ENCODE results near the gene DNAJC5. TPM values are rescaled to one million over a fixed set of nuclear protein-coding genes. Genes with fewer than 3 reads are reported as not detected.

The DNAJC5 gene
- total RNA-seq, 4 donors from 2014 or later, result 40.6 to 59.7 (median 49.7) TPM

DNA sequence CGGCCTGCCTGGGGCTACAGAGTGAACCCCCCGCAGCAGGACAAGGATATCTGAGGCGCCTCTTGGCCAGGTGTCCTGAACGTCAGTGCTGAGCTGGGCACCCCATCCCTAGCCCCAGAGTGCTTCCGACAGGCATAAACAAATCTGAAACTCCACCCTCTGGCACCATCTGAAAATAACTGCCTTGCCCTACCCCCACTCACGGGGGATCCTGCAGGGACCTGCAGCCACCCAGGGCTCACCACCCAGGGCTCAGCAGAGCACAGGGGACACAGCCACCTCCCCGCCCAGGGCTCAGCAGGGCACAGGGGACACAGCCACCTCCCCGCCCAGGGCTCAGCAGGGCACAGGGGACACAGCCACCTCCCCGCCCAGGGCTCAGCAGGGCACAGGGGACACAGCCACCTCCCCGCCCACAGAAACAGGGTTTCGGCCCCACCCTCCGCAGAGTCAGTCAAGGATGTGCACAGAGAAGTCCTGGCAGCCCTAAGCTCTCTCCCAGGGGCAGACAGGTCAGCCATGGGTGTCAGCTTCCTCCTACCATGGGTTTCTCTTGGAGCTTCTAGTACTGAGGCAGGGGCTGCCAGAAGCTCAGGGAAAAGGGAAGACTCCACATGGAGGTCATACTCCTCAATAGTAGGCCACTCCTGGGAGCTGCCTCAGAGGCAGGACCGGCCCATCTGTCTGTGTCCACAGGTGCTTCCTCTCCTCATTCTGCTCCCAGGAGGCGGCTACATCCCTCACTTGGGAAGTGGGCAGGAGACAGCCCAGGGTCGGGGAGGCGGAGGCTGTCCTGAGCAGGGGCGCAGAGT is 56.7 kb downstream of the DNAJC5 start:
- intact Hi-C loops (cut with DNase I; ENCODE audit: low total_unique reads), result no loop called here
- DNase-seq (ENCODE audit: low spot score in 2 of 2), result no peak
- TF ChIP-seq POLR2A (IDR thresholded peaks at IDR 0.05), result no peak
- TF ChIP-seq, protein P1, sequence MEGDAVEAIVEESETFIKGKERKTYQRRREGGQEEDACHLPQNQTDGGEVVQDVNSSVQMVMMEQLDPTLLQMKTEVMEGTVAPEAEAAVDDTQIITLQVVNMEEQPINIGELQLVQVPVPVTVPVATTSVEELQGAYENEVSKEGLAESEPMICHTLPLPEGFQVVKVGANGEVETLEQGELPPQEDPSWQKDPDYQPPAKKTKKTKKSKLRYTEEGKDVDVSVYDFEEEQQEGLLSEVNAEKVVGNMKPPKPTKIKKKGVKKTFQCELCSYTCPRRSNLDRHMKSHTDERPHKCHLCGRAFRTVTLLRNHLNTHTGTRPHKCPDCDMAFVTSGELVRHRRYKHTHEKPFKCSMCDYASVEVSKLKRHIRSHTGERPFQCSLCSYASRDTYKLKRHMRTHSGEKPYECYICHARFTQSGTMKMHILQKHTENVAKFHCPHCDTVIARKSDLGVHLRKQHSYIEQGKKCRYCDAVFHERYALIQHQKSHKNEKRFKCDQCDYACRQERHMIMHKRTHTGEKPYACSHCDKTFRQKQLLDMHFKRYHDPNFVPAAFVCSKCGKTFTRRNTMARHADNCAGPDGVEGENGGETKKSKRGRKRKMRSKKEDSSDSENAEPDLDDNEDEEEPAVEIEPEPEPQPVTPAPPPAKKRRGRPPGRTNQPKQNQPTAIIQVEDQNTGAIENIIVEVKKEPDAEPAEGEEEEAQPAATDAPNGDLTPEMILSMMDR (IDR thresholded peaks at IDR 0.05), result no peak
- no peak overlapping the region for H3K4me3 ChIP-seq (ENCODE audit: low read depth, poor library complexity, severe bottlenecking)
- WGBS, 2 donors, result 62 to 64% methylated on average over 11 to 17 of the region's 17 CpGs

DNA sequence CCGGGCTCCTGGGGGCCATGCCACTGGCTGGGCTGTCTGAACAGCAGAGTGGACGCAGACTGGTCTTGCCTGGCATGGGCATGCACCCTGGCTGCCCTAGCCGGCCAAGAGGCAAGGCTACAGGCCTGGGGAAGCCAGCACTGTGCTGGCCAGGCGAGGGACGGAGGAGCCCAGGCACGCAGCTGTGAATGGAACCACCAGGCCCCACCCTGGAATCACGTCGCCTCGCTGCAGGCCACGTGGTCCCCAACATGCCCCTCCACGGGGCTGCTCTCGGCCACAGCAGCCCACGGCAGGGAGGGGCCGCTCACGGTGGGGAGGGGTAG is 57.2 kb downstream of the DNAJC5 start:
- WGBS, 2 donors, result 55 to 59% methylated on average over 8 to 14 of the region's 15 CpGs
- intact Hi-C loops (cut with DNase I; ENCODE audit: low total_unique reads), result no loop called here
- H3K4me3 ChIP-seq (ENCODE audit: low read depth, poor library complexity, severe bottlenecking), result no peak overlapping the region
- DNase-seq (ENCODE audit: low spot score in 2 of 2), result no peak
- no peak for TF ChIP-seq POLR2A (IDR thresholded peaks at IDR 0.05)
- TF ChIP-seq, protein P1 (IDR thresholded peaks at IDR 0.05), result no peak

DNA sequence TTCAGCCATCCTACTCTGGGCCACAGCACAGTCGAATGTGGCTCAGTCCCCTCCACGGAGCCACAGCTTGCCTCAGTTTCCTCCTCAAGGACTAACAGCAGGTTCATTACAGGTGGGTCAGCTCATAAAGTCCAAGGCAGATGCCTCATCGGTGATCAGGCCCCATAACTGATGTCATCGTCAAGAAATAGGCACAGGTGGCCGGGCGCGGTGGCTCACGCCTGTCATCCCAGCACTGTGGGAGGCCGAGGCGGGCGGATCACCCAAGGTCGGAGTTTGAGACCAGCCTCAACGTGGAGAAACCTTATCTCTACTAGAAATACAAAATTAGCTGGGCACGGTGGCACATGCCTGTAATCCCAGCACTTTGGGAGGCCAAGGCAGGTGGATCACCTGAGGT is 57.8 kb downstream of the DNAJC5 start:
- TF ChIP-seq, protein P1 (IDR thresholded peaks at IDR 0.05), result no peak
- no peak for TF ChIP-seq POLR2A (IDR thresholded peaks at IDR 0.05)
- DNase-seq (ENCODE audit: low spot score in 2 of 2), result no peak
- intact Hi-C loops (cut with DNase I; ENCODE audit: low total_unique reads), result no loop called here
- WGBS, 2 donors, result 72 to 84% methylated on average over 12 to 14 of the region's 14 CpGs
- no peak overlapping the region for H3K4me3 ChIP-seq (ENCODE audit: low read depth, poor library complexity, severe bottlenecking)

DNA sequence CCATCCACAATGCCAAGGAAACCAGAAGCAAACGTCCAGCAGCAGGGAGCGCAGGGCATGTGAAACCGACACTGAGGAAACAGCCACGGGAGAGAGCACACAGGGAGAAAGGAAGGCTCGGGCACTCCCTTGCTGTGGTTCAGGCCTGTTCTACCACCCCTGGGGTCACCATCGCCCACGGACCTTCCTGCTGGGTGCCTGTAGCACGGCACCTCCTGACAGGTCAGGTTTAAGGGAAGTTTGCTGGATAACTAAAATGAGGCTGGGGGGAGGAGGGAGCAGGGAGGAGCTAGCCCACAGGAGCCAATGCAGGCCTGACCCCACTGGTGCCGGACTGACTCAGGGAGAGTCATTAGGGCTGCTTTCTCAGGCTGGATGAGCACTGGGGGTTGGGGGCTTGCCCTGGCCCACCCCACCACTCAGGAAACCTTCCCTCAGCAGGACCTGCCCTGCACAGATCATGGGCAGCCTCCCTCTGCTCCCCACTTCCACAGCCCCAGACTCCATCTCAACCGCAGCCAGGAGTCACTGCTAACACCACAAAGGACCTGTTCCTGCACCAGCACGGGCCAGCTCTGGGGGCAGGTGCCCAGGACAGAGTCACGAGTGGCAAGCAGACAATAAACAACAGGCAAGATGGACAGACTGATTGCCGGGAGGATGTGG is 59.0 kb downstream of the DNAJC5 start:
- no peak for DNase-seq (ENCODE audit: low spot score in 2 of 2)
- H3K4me3 ChIP-seq (ENCODE audit: low read depth, poor library complexity, severe bottlenecking), result no peak overlapping the region
- TF ChIP-seq POLR2A (IDR thresholded peaks at IDR 0.05), result no peak
- TF ChIP-seq, protein P1 (IDR thresholded peaks at IDR 0.05), result no peak
- intact Hi-C loops (cut with DNase I; ENCODE audit: low total_unique reads), result no loop called here
- 71 to 74% methylated on average over 13 of the region's 13 CpGs for WGBS, 2 donors

DNA sequence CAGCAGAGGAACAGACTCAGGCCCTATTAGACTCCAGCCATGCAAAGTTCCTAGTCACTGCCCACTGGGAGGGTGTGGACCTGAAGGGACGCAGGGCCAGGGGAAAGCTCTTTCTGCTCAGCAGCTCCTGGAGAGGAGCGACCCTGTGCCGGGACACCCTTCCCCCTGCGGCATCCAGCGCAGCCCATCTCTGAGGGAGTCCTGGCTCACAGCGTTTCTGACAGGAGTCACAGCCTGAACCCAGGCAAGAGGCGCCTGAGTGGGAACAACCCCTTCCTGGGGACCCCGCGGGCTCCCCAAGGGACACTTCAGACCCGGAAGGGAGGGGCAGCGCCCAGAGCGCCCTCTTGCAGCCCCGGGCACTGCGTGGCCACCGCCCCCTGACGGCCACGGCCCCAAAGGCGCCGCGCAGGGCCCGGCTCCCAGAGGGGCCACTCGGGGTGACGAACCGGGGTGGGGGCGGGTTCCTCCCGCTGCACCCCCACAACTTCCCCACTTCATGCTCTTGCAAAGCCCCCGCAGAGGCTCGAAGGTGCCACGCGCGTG is 60.4 kb downstream of the DNAJC5 start:
- no peak for DNase-seq (ENCODE audit: low spot score in 2 of 2)
- peak overlapping the region; percentile 84 for H3K4me3 ChIP-seq (ENCODE audit: low read depth, poor library complexity, severe bottlenecking)
- TF ChIP-seq, protein P1 (IDR thresholded peaks at IDR 0.05), result no peak
- no peak for TF ChIP-seq POLR2A (IDR thresholded peaks at IDR 0.05)
- intact Hi-C loops (cut with DNase I; ENCODE audit: low total_unique reads), result no loop called here
- WGBS, 2 donors, result 3 to 4% methylated on average over 9 to 11 of the region's 31 CpGs
